GM19043 (cell line): ENCODE data around the gene CALHM1.
"Not testable (repeated sequence)": the region's sequence is repeated elsewhere in the genome, so short reads cannot be mapped to it uniquely, and the experiment has no call there.

Experiments
- ATAC-seq: cut with Tn5 transposase; IDR thresholded peaks from one replicate; pipeline ENCODE4 v1.9.1; 2021; ENCODE audit warnings: low read depth; ENCODE audit not compliant: unreplicated experiment

The CALHM1 gene

DNA sequence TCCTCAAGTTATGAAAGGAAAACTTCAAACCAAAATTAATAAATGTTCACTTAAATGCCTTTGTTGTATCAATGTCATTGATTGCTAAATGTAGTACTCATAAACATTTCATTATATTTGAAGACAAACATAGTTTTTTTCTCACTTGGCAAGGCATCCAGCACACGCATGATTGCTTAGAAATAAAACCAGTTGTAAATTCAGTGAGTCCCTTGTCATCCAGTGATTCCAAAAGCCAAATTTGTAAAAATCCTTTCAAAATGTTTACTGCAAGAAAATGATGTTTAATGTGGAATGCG lies 28.7 kb upstream of the CALHM1 start:
- no peak for ATAC-seq

DNA sequence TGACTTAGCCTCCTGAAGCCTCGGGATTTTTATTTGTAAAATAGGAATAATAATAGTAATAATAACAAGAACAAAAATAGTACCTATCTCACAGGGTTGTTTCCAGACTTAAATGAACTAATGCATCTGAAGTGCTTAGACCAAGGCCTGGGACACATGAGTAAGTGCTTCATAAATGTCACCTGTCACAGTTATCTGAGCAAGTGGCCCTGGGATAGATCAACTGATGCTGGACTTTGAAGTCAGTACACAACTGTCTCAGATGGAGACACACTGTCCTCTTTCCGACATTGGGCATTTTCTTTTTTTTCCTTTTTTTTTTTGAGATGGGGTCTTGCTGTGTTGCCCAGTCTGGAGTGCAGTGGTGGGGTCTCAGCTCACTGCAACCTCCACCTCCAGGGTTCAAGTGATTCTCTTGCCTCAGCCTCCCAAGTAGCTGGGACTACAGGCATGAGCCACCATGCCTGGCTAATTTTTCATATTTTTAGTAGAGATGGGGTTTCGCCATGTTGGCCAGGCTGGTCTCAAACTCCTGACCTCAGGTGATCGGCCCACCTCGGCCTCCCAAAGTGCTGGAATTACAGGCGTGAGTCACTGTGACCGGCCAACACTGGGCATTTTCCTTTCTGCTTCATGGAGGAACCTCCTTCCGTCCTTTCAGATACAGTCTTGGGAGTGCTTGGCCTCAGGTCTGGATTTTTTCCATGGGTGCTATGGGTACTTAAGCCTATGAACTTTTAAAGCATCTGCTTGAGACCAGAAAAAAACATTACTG lies 28.1 kb upstream of the CALHM1 start:
- not testable (repeated sequence) for ATAC-seq

DNA sequence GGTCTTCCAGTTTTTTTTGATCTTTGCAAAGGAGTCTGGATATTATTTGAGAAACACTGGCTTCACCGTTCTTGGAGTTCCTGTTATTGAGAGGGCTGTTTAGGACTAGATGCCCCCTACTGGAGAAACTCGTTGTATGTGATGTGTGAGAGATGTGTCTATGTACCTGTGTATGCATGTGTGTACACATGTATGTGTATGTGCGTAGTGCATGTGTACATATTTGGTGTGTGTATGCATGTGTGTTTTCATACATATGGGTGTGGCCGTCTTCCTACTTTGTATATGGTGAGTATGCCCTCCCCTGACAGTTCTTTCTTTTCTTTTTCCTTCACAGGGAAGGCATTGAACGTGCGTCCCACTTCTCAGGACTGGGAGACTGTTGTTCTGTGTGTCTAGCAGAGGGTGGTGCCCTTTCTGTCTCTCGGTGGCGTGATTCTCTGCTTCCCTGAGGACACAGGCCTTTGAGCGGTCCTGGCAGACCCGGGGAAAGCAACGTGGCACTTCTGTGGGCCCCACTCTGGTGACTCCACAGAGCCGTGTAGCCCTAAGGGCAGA lies 23.4 kb upstream of the CALHM1 start:
- peak; percentile 59 for ATAC-seq

DNA sequence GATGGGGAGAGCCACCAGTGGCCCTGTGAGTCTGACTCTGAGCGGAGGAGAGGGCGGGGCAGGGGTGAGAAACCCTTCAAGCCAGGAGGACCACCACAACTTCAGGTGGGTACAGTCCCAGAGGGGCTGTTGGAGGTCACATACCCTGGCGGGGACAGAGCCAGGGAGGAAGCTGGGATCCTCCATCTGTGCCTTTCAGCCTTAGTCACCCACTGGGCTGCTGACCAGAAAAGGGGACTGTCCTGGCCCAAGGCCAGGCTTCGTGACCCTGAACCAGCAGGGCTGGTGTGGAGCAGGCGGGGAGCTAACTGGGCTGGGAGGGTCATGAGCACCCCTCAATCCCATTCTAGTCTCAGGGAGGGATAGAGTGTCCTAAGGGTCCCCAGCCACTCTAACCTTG lies 21.8 kb upstream of the CALHM1 start:
- ATAC-seq, result no peak

DNA sequence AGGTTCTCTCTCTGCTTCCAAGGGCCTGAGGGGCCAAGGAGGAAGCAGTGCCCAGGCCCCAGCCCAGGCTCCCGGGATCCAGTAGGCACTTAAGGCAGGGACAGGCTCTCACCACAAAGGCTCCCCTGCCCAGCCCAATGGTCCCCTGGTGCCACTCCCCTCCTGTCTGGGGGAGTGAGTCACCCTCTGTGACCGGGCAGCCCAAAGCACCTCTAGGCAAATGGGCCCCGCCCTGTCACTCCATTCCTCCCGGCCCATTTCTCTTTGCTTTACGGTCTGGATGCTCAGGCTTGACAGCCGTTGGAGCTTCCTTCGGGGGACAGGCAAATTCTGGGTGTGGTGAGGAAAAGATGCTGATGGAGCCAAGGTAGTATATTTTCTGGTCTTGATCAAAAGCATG lies 20.4 kb upstream of the CALHM1 start, which contains the start of gene CALHM3:
CALHM3 (minus strand) TSS at position 106 of the 400 bp plus-strand sequence. CDS start 208 bp downstream, outside the sequence.
- no peak for ATAC-seq

DNA sequence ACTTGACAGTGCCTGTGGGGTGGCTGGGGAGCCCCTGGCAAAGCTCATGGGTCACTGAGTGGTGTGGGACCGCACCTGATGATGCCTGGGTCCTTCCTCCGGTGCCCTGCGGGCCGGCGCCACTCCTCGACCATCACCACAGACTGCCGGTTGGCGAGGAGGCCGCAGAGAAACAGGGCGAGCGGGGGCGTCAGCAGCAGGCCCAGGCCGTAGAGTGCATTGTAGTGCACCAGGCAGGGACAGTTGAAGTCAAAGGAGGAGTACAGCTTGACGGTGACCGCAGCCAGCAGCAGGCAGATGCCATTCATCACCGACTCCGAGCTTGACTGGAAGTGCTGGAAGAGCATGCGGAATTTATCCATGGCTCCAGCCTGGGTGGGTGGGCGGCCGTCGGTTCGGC lies 20.0 kb upstream of the CALHM1 start:
- no peak for ATAC-seq

DNA sequence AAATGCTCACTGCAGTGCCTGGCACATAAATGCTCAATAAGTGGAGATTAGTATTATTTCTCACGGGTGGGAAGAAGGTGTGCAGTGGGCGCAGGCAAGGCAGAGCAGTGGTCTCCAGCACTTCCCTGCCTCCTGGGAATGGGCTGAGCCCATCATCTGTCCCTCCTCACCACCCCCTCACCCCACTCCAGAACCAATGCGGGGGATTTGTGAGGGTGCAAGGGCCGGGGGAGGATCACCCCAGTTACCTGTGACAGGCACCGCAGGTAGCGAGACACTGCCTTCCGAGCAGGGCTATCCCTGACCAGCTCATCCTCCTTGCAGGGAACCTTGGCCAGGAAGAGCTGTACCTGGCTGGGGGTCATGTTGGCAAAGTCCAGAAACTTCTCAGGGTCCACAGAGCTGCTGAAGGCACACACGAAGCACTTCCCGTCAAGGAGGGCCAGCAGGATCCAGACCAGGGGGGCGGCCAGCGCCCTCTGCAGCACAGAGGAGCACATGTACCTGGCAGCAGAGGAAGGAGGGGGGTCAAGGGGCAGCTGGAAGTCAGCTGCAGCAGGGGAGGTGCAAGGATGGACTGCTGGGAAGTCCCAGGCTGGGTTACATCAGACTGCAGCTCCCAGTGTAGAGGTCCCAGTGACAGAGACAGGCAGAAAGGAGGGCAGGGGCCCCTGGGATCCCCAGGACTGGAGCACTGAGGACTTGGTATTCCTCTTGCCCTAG lies 17.5 kb upstream of the CALHM1 start:
- no peak for ATAC-seq

DNA sequence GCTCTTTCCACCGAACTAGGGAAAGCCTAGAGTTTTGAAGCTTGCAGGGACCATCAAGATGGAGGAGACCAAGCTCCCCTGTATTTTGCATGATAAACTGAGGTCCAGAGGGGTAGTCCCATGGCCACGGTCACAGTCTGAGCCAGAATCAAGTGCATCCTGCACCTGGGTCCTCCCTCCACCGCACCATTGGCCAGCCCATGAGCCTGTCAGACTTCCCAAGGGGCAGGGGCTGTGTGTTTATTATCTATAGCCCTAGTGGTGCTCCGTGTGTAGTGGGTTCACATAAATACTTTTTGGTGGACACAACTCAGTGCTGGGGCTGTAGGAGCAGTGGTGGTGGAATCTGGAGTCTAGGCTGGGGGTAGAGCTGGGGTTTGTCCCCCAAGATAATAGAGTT lies 16.7 kb upstream of the CALHM1 start:
- no peak for ATAC-seq

DNA sequence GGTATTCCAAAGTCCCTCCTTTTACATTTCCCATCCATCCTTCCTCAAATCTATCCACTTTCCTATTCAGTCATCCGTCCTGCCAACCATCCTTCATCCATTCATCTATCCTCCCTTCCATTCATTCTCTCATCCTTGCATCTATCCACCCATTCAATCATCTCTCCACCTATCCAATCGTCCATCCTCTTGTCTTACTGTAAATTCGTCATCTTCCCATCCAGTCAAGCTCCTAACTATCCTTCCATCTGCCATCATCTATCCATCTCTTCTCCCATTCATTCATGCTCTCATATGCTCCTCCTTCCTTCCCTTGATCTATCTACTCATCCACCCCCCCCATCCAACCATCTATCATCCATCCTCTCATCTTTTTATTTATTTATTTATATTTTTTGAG lies 15.4 kb upstream of the CALHM1 start:
- ATAC-seq, result no peak

DNA sequence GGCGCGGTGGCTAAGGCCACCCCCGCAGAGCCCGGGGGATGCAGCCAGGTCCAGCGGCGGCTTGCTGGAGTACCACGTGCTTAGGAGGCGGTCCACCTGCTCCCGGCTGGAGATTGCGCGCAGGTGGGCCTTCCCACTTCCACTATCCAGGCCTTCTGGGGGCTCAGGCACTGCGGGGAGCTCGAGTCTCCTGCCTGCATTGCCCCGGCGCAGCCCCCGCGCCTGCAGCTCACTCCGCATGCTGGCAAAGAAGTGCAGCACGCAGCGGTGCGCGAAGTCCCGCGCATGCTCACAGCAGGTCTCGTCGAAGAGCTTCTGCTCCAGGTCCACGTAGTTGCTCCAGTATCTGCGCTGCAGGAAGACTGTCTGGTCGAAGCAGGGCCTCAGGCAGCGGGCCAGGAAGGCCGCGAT lies 14.6 kb upstream of the CALHM1 start:
- no peak for ATAC-seq

DNA sequence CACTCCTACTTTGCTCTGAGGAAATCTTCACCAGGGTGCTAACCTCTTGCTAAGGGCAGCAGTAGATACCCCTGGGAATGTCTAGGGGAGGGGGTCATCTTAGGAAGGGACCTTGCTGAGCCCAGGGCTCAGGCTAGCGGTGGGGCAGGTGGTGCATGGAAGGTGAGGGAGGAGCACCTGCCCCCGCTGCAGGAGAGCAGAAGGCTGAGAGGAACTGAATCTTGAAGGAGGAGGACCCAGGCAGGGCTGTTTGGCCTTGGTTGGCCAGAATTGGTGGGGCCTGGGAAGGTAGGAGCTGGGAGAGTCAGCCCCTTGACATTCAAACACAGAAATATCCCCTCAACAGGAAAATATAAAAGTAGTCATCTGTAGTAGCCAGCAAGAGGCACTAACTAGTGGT lies 13.3 kb upstream of the CALHM1 start:
- no peak for ATAC-seq

DNA sequence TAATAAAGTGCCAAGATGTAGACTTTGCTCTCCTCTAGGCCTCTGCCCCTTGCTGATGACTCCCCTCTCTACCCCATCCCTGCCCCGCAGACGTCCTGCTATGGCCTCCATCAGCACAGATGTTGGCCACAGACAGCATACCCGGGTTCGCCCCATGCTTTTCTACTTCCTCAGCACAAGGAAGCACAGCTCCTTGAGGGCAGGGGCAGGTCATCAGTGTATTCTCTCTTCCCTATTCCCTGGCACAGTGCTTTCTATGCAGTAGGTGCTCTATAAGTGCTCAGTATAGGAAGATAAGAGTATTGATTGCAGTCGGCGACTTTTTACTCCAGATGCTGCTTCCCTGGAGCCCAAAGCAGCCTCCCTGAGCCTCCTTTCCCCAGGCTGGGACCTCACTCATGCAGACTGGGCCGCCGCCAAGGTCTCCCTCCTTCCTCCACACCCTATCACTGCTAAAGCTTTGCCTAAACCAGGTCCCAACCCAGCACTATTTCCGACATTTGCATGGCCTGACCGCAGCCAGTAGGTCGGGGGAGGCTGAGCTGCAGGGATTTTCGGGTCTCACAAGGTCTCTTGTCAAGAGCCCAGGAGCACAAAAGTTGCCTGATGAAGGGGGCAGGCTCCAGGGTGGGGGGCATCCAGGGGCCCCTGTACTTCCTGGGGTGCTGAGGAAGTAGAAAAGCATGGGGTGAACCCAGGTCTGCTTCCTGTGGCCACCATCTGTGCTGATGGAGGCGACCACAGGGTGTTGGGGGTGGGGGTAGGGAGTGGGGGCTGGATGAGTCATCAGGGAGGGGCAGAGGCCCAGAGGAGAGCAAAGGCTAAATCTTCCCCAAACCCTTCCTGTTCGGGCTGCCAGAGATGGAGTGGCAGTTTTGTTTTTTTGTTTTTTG lies 12.3 kb upstream of the CALHM1 start:
- ATAC-seq, result peak; percentile 66

DNA sequence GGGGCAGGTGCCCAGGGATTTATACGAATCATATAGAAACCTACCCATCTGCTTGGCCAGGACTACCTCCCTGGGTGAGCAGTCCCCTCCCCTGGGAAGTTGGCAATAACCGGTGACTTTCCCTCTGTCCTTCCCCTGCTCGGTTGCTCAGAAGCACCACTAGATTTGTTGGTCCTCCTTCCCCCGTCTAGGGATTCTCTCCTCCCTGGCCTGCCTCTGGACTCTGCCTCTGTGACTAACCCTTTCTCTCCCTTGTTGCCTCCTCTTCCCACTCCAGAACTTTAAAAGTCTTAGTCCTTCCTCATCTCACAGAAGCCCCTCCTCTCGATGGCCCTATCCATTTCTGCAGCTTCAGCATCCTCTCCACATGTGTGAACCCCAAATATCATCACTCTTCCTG lies 10.5 kb upstream of the CALHM1 start:
- ATAC-seq, result no peak

DNA sequence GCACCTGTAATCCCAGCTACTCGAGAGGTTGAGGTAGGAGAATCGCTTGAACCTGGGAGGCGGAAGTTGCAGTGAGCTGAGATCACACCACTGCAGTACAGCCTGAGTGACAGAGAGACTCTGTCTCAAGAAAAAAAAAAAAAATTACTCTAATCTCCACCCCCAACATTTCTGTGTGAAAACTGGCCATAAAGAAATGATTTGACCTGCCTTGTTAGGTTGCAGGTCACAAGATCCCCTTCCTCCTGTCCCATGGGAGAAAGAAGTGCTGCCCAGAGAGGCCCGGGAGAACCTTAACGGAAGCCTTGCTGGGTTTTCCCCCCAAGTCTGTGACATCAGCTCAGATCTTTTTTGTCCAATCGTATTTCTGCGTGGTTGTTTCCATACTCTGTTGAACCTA lies 8.7 kb upstream of the CALHM1 start:
- ATAC-seq, result no peak

DNA sequence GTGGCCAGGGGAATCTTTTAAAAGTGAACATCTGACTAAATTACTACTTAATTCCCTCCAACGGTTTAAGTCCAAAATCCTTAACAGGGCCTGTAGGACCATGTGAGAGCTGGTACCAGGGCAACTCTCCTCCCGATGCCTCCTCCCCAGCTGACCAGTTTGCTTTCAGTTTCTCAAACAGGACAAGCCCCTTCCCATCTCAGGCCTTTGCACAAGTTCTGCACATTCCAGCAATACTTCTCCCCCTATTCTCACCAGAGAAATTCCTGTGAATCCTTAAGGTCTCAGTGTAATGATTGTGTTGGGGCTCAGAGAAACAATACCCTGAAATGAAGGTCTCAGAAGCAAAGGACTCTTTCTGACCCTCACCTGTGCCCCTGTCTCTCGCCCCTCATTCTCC lies 8.0 kb upstream of the CALHM1 start:
- ATAC-seq, result no peak

DNA sequence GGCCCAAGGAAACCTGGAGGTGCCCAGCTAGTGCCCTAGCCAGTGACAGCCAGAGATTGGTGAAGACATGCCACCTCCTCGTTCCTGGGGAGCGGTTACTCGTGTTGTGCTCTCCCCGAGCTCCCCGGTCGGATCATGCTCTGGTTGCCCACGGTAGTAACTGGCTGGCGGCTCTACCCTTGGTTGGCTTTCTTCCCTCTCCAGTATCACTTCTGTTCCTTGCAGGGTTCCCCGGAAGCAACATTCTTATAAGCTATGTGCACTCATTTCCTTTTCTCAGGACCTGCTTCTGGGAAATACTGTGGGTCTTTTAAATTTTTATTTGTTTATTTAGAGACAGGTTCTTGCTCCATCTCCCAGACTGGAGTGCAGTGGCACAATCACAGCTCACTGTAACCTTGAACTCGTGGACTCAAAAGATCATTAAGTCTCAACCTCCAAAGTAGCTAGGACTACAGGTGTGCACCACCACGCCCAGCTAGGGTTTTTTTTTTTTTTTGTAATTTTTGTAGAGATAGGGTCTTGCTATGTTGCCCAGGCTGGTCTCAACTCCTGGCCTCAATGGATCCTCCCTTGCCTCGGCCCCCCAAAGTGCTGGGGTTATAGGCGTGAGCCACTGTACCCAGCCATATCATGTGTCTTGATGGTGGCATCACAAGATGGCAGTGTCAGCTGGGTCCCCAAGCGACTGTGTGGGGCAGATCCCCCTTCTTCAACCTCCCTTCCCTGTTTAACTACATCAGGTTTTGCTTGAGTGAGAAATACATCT lies 6.9 kb upstream of the CALHM1 start:
- ATAC-seq, result no peak

DNA sequence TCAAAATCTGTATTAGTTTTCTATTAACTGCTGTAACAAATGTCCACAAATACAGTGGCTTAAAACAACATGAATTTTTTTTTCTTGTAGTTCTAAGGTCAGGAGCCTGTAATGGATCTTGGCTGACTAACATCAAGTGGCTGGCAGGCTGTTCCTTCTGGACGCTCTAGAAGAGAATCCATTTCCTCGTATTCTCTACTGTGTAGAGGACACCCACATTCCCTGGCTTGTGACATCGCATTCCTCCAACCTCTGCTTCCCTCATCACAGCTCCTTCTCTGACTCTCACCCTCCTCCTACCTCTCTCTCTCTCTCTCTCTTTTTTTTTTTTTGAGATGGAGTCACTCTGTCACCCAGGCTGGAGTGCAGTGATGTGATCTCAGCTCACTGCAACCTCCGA lies 4.8 kb upstream of the CALHM1 start:
- ATAC-seq, result no peak

DNA sequence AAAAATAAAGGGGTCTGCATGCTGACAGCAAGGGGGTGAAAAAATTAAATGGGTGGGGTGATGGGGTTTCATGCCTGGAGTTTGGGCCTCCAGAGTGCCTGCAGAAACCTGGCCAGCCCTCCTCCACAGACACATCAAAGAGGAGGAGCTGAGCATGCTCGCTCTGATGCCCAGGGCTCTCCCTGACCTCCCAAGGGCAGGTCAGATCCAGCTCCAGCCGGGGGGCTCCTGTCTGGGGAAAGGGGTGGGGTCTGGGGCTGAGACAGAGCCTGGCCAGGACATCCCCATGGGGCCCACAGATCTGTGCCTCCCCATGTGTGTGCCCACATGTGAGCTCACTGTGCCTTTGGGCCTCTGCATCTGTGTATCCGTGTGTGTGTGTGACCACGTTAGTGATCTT lies 915 bp upstream of the CALHM1 start:
- ATAC-seq, result no peak

DNA sequence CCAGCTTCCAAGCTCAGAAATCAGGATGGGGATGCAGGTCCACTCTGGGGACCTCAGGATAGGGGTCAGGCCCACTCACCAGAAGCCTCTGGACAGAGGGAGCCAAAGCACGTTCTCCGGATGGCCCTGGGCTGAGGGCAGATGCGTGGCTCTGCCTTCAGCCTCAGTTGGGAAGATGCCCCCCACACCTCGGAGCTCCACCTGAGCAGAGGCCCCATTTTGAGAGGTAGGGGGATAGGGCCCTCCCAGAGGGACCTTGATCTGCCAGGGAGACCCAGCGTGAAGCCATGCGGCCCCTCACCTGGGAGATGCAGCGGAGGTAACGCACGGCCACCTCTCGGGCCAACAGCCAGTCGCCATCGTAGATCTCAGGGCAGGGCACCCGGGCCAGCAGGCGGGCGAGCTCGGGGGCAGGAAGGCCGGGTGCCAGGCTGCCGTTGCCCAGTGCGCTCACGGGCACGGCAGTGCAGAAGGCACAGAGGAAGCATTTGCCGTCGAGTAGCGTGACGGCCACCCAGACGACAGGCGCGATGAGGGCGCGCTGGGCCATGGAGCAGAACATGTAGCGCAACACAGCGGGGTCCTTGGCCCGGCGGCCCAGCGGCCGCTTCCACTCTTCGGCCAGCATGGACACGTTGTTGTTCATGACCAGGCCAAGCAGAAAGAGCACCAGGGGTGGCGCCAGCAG lies 660 bp downstream of the CALHM1 start:
- ATAC-seq, result no peak
